ENCODE measurements around the gene TSC22D3.
"Not testable (repeated sequence)": the region's sequence is repeated elsewhere in the genome, so short reads cannot be mapped to it uniquely, and the experiment has no call there.

Gene TSC22D3

DNA sequence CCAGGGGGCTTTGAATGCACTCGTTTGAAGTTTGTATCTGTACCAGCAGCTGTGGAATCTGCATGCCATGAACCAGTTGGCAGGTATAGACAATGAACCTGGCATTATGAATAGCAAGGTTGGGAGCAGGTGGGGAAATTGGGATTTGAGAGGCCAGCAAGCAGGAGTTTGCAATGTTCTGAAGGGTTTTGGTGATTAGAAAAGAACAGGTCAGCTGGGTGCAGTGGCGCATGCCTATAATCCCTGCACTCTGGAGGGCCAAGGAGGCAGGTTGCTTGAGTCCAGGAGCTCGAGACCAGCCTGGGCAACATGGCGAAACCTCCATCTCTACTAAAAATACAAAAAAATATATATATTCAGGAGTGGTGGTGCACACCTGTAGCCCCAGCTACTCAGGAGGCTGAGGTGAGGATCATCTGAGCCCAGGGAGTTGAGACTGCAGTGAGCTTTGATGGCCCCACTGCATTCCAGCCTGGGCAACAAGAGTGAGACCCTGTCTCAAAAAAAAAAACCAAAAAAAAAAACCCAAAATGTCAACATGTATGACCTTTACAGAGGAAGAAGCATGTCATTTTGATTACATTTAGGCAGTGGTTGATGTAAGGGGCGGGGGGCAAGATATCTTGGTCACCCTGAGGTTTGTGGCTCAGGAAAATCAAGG, 63.9 kb downstream of the TSC22D3 start:
- no peak for DNase-seq

DNA sequence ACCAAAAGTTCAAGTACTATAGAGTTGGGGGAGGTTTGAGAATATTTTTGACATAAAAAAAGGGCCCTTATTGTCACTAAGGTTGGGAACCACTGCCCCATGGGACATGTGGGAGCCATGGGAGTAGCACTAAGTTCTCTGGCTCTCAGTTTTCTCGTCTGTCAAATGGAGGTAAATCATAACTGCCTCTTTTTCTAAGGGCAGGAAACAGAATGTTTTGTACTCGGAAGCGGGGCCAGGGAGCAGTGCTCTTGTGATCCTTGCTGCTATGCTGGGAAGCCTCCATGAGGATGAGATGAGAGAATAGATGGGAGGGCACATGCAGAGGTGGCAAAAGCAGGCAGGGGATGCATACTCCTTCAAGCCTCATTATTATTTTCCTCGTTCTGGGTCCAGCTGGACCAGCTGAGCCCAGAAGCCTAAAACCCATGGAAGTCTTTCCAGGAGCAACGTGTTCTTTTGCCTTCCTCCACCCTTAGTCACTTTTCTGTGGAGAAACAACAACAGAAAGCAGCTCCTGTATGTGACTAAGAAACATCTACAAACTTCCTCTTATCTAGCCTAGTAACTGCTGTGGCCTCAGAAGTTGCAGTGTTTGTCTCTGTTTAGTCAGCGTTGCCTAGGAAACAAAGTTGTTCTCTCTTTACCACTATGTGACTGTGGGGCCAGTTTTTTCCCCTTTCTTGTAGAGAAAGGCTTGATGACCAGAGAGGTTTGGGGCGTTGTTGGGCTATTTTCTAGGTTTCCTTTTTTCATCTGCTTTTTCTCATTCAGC, 64.8 kb downstream of the TSC22D3 start:
- no peak for DNase-seq

GRCh38 chrX:107709266-107709806, 66.3 kb downstream of the TSC22D3 start:
- DNase-seq = no peak

- no peak for DNase-seq
Measured at GRCh38 chrX:107708762-107709161, 66.8 kb downstream of the TSC22D3 start.

- no peak for DNase-seq
Measured at GRCh38 chrX:107707866-107708265, 67.7 kb downstream of the TSC22D3 start.

DNA sequence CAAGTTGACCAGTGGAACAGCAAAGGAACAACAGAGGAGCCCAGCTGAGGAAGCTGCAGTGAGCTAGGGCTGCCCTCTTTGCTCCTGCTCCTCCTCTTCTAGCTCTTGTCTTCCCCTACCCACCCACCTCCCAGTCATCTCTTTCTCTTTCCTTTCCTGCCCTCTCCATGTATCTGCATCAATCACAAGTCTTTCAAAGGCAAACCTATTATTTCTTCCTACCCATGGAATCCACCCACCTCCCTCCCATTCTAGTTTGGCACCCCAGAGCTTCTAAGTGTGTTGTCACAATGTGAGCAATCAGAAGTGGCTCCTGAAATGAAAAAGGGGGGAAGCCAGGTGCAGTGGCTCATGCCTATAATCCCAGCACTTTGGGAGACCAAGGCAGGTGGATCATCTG, 69.3 kb downstream of the TSC22D3 start:
- no peak for DNase-seq

DNA sequence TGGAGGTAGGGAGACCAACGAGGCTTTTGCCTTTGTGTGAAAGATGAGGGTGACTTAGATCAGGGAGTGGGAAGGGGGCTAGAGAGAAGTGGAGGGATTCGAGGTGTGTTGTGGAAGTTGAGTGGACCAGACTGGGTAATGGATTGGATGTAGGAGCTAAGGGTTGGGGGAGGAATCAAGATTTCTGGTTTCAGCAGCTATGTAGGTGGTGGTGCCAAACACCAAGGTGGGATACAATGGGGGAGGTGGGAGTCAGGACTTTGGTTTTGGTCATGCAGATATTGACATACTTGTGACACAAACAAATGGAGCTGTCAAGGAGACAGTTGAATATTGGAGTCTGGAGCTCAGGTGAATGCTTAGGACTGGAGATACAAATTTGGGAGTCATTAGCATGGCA, 71.0 kb downstream of the TSC22D3 start:
- no peak for DNase-seq

- DNase-seq = no peak
Measured at GRCh38 chrX:107704181-107704580, 71.4 kb downstream of the TSC22D3 start.

DNA sequence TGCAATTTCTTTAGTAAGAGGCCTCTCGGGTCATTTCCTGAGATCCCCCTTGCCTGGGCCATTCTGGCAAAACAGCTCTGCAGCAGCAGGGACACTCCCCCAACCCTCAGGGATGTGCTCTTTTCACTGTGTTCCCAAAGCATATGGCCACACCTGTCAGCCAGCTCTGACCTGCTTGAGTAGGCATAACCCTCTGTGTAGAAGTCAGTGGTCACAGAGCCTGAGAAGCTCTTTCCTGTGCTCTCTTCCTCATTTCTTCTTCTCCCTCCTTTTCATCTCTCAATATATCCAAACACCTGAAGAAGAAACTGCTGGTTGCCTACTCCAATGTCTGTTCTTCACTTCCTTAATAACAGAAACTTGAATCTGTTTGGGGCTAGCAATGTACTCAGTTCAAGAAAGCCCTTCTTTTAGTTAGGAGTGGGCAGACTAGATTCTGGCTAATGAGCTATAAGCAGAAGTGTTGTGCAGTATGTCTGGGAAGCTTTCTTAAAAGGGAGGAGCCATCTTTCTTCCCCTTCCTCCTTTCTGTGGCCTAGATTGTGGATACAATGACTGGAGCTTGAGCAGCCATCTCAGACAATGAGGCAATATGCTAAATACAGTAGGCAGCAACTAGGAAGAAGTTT, 74.0 kb downstream of the TSC22D3 start:
- no peak for DNase-seq

- no peak for DNase-seq
Measured at GRCh38 chrX:107700790-107701189, 74.8 kb downstream of the TSC22D3 start.

DNA sequence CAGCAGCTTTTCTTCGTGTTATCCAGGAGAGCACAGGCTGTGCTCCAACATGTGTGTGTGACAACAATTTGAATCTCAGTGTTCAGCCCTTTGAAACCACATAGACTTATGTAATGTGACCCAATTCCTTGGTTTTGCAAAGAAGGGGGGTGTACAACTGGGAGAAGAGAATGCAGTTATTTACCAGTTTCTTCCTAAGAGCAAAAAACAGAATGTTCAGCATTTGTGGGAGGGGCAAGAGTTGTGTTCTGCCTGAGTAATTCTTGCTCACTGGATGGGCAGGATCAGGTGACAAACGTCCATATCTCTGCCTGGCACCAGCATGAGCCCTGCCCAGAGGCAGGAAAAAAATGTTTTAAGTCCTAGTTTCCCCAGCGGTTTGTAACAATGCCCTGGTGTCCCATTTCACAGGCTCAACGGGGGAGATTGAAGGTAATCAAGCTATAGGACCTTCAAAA, 75.2 kb downstream of the TSC22D3 start:
- no peak for DNase-seq

DNA sequence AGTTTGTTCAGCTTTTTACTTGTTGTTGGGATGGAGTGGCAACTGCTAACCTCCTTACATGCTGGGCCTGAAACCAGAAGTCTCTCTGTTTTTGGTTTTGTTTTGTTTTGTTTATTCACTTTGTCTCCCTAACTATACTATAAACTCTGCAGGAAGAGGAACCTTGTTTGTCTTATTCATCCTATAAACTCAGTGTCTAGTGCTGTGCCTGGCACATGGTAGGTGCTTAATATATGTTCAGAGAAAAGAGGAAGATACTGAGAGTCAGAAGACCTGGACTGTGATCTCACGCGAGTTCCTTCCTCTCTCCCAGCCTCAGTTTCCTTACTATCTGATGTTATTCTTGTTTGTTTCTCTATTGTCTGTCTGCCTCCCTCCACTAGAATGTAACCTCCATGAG, 76.0 kb downstream of the TSC22D3 start:
- DNase-seq = no peak

- no peak for DNase-seq
Measured at GRCh38 chrX:107691024-107691448, 84.6 kb downstream of the TSC22D3 start.

GRCh38 chrX:107687445-107687844, 88.1 kb downstream of the TSC22D3 start:
- no peak for DNase-seq

DNA sequence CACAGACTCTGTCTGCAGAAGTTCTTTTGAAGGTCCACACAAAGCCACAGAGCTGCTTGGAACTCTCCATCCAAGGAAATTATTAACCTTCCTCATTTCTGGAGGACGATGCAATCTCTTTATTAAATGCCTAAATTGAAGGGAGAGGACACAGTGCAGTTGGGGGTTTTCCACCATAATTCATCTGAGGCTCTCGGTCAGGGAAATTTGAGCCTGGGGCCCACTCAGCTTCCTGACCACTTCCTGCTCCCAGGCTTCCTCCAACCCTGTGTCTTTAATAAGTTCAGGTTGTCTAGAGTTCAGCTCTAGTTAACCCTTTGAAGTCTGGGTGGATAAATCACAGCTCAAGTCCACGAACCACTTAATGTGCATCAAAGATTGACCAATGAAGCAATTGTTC, 88.8 kb downstream of the TSC22D3 start:
- DNase-seq = no peak

- DNase-seq = no peak
Measured at GRCh38 chrX:107686026-107686425, 89.6 kb downstream of the TSC22D3 start.

GRCh38 chrX:107685586-107685985, 90.0 kb downstream of the TSC22D3 start:
- DNase-seq = not testable (repeated sequence)

DNA sequence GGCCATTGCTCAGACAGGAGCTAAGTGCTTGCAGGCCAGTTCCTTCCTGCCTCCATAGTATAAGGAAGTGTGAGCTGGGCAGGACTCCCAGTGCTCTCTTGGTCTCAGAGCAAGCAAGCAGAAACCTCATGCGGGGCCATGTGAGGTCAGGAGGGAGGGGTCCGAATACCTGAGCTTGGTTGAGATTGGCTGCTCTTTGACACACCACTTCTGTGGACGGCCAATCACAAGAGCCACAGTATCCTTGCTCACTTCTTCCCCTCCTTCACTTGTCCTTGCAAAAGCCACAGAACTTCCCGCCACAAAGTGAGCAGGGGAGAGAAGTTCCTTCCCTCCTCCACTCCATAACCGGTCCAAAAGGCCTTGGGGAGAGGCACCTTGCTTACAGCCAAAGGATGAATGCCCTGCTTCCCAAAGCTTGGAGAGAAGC, 90.6 kb downstream of the TSC22D3 start:
- no peak for DNase-seq

GRCh38 chrX:107683931-107684330, 91.7 kb downstream of the TSC22D3 start:
- DNase-seq = no peak

- DNase-seq = no peak
Measured at GRCh38 chrX:107683124-107683895, 92.3 kb downstream of the TSC22D3 start.

GRCh38 chrX:107682256-107682655, 93.3 kb downstream of the TSC22D3 start:
- no peak for DNase-seq

DNA sequence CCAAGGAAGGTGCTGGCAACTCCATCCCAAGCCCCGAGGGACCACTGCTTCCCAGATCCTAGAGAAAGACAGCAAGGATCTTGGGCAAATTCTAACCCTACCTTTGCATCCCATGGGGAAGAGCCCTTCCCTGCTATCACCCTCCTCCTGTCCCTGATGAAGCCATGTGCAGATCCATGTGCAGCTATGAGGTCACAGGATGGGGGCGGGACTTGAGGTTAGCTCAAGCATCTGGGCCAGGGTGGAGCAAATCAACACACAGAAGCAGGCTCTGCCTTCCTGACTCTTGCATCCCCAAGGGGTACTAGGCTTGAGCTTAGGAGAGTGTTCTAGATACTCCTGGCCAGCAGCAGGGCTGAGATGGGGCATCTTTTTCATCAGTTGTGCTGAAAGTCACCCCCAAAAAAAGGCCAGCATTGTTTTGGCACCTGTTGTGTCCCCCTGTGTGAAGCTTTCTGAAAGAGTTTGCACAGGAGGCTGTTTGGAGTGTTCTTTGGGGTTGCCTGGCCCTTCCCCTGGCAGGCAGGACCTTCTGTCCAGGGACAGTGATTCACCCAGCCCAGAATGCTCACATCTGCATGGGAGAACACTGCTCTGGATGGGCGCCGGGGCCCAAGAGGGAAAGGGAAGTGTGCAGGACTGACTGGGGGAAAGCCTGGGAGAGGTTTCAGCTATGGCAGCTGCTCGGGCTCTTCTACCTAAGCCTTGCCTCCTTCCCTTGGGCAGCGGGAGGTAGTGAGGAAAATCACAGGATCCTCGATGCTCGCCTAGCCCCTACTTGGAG, 96.4 kb downstream of the TSC22D3 start:
- DNase-seq = no peak

Data from SHP77 (cell line).